DOHH2 (cell line): ENCODE data around the gene ZDHHC16.

ENCODE experiments used
- CTCF ChIP-seq: fragments of 200-600 bp; sonication (generic); IDR thresholded peaks from one replicate; pipeline ENCODE4 v1.5.1; 2014; ENCODE audit warnings: antibody characterized with exemption, mild to moderate bottlenecking, low read depth, low read length; ENCODE audit not compliant: poor library complexity, severe bottlenecking
- EZH2phosphoT487 ChIP-seq: fragments of 200-600 bp; sonication (generic); IDR thresholded peaks from 2 replicates; pipeline ENCODE4 v1.6.1; 2017; ENCODE audit warnings: borderline replicate concordance, mild to moderate bottlenecking, antibody characterized with exemption, low read length, moderate library complexity, mixed read lengths

- TF ChIP-seq CTCF (no peak), EZH2phosphoT487 (no peak)
Measured at GRCh38 chr10:97404044-97404443, 41.9 kb upstream of the ZDHHC16 start.
